Aorta (tissue), 5 donors: ENCODE measurements around the gene MAN1A1. TPM values are rescaled to one million over a fixed set of nuclear protein-coding genes. Genes with fewer than 3 reads are reported as not detected.

ENCODE experiments used
- ATAC-seq: fragments of 200-7000 bp; cut with Tn5 transposase; one replicate; pipeline ENCODE4 v1.9.1; 2022; ENCODE audit warnings: moderate library complexity; ENCODE audit not compliant: low FRiP score
- DNase-seq, 2 donors: peaks; one replicate each; pipeline ENCODE4 v3.0.0-alpha.2; 2020
- H3K27ac ChIP-seq, 2 donors: one replicate each; pipeline ENCODE4 v1.5.1; 2013; ENCODE audit warnings: low read length in 2 of 2, mild to moderate bottlenecking in 2 of 2, moderate library complexity in 2 of 2, control low read depth in 1 of 2, inconsistent platforms in 1 of 2, low read depth in 1 of 2
- H3K27me3 ChIP-seq, 2 donors: one replicate each; pipeline ENCODE4 v1.6.1; 2013; ENCODE audit warnings: control low read depth in 1 of 2, low read length in 1 of 2, mild to moderate bottlenecking in 1 of 2, moderate library complexity in 1 of 2; ENCODE audit not compliant: insufficient read depth in 2 of 2, control insufficient read depth in 1 of 2
- H3K36me3 ChIP-seq, 2 donors: one replicate each; pipeline ENCODE4 v1.6.1; 2013; ENCODE audit warnings: control low read depth in 1 of 2, low read length in 1 of 2, mild to moderate bottlenecking in 1 of 2; ENCODE audit not compliant: insufficient read depth in 2 of 2, control insufficient read depth in 1 of 2
- H3K4me1 ChIP-seq, 2 donors: one replicate each; pipeline ENCODE4 v1.6.1; 2013; ENCODE audit warnings: low read length in 2 of 2, control low read depth in 1 of 2, mild to moderate bottlenecking in 1 of 2, moderate library complexity in 1 of 2; ENCODE audit not compliant: insufficient read depth in 2 of 2, control insufficient read depth in 1 of 2
- H3K4me3 ChIP-seq, 2 donors: one replicate each; pipeline ENCODE4 v1.5.1; 2013; ENCODE audit warnings: low read length in 2 of 2, control low read depth in 1 of 2, mild to moderate bottlenecking in 1 of 2
- H3K9me3 ChIP-seq: one replicate; pipeline ENCODE4 v1.6.1; 2013; ENCODE audit warnings: mild to moderate bottlenecking, low read length; ENCODE audit not compliant: control insufficient read depth
- WGBS, 2 donors: extraction: QIAGEN DNeasy Blood & Tissue Kit; methylation state at CpG; one replicate each; pipeline ENCODE4 v1.1.7; 2013; 5-methylcytosine and 5-hydroxymethylcytosine counted together
- intact Hi-C, 2 donors: fragments of 100-400 bp; cut with DNase I; formaldehyde crosslinking; loops; one replicate each; pipeline versions ENCODE4 v1.14.2 to v1.15.0; 2022
- polyA plus RNA-seq, 2 donors: library from polyadenylated mRNA; stranded (reverse); fragments of 200-250 nt; gene quantifications; one replicate each; pipeline ENCODE4 v1.2.3, GENCODE V29; 2013
- total RNA-seq, 2 donors: library from RNA; stranded (reverse); fragmentation: NEBNext Ultra II Directional; extraction: Animal tissue kit (Norgen Biotek cat#: 25700); gene quantifications; one replicate each; pipeline ENCODE4 v1.2.1, GENCODE V29; 2021
- donor health status: healthy with polysubstance abuse.
- donor health status: Bipolar disorder and iron deficiency.
- donor health status: DM: no; HTN: no; CAD: no.
- donor health status: DM: no; HTN: no; CAD: no.
- donor health status: DM: yes; HTN: yes; CAD: no.

MAN1A1 gene
- total and polyA plus RNA-seq, 4 donors, result 22.2 to 76.0 (median 40.2) TPM

GRCh38 chr6:119350202-119350951 lies 816 bp upstream of the MAN1A1 start:
- peak overlapping the region; percentile 79 to 90 for H3K4me3 ChIP-seq
- intact Hi-C loops, result loop anchor here in 1 of 2 donors (5.0 kb wide), 1 partner anchor 223 kb away; no protein-coding TSS in a partner anchor
- H3K27me3 ChIP-seq, result no peaks in the 10 kb centered on the region
- ATAC-seq (peak; percentile 68), DNase-seq (no peak)
- WGBS, 2 donors, result 3% methylated on average over 21 to 24 of the region's 24 CpGs
- H3K36me3 ChIP-seq, result no peaks in the 10 kb centered on the region
- H3K27ac ChIP-seq, result peak overlapping the region; percentile 76 to 94
- H3K4me1 ChIP-seq, result peaks cover 0 to 3% of the 10 kb centered on the region in 2 donors
- H3K9me3 ChIP-seq, result no peaks in the 10 kb centered on the region

GRCh38 chr6:119348748-119349360 lies 707 bp downstream of the MAN1A1 start:
- Histone ChIP-seq H3K4me3 (peak overlapping the region; percentile 79 to 90), H3K4me1 (peaks cover 0 to 3% of the 10 kb centered on the region in 2 donors), H3K9me3 (no peaks in the 10 kb centered on the region), H3K27ac (no peak overlapping the region), H3K36me3 (no peaks in the 10 kb centered on the region), H3K27me3 (no peaks in the 10 kb centered on the region)
- peak; percentile 54 to 72 for DNase-seq
- peak; percentile 45 for ATAC-seq
- 1% methylated on average over 69 to 75 of the region's 75 CpGs for WGBS, 2 donors
- intact Hi-C loops, result loop anchor here (5.0 kb wide), 2 partner anchors 202 to 222 kb away; no protein-coding TSS in a partner anchor

- intact Hi-C loops, result loop anchor here (5.0 kb wide), 2 partner anchors 201 to 221 kb away; no protein-coding TSS in a partner anchor
- peak; percentile 66 to 84 for DNase-seq
Observed at GRCh38 chr6:119348096-119348747, 1.3 kb downstream of the MAN1A1 start.

GRCh38 chr6:119347466-119348095 lies 2.0 kb downstream of the MAN1A1 start:
- no peaks in the 10 kb centered on the region for H3K4me1 ChIP-seq
- no peaks in the 10 kb centered on the region for H3K27me3 ChIP-seq
- H3K4me3 ChIP-seq, result peak overlapping the region; percentile 79 to 90
- DNase-seq (peak; percentile 77 to 84), ATAC-seq (no peak)
- no peak overlapping the region for H3K27ac ChIP-seq
- 50 to 54% methylated on average over 16 of the region's 16 CpGs for WGBS, 2 donors
- no peaks in the 10 kb centered on the region for H3K9me3 ChIP-seq
- intact Hi-C loops, result loop anchor here (5.0 kb wide), 2 partner anchors 200 to 220 kb away; no protein-coding TSS in a partner anchor
- H3K36me3 ChIP-seq, result no peaks in the 10 kb centered on the region

More at GRCh38 chr6:119348096-119348747, 1.3 kb downstream of the MAN1A1 start:
- no peaks in the 10 kb centered on the region for H3K36me3 ChIP-seq
- peaks cover 0 to 1% of the 10 kb centered on the region in 2 donors for H3K4me1 ChIP-seq
- no peak for ATAC-seq
- no peaks in the 10 kb centered on the region for H3K9me3 ChIP-seq
- H3K27ac ChIP-seq, result no peak overlapping the region
- H3K4me3 ChIP-seq, result peak overlapping the region; percentile 79 to 90
- WGBS, 2 donors, result 13 to 15% methylated on average over 34 to 35 of the region's 35 CpGs
- H3K27me3 ChIP-seq, result no peaks in the 10 kb centered on the region

GRCh38 chr6:119346936-119347335 lies 2.6 kb downstream of the MAN1A1 start:
- H3K27me3 ChIP-seq, result no peaks in the 10 kb centered on the region
- no peaks in the 10 kb centered on the region for H3K36me3 ChIP-seq
- peak overlapping the region; percentile 21 to 37 for H3K4me3 ChIP-seq
- no peaks in the 10 kb centered on the region for H3K4me1 ChIP-seq
- 59 to 71% methylated on average over 1 of the region's 1 CpG for WGBS, 2 donors
- DNase-seq (no peak), ATAC-seq (no peak)
- H3K9me3 ChIP-seq, result no peaks in the 10 kb centered on the region
- intact Hi-C loops, result loop anchor here (5.0 kb wide), 2 partner anchors 200 to 220 kb away; no protein-coding TSS in a partner anchor
- H3K27ac ChIP-seq, result peak overlapping the region in 1 of 2 donors; percentile 44

GRCh38 chr6:119346450-119346849 lies 3.1 kb downstream of the MAN1A1 start:
- Histone ChIP-seq H3K4me1 (no peaks in the 10 kb centered on the region), H3K4me3 (peak overlapping the region in 1 of 2 donors; percentile 21)
- no peak for ATAC-seq

GRCh38 chr6:119345114-119345513 lies 4.4 kb downstream of the MAN1A1 start:
- intact Hi-C loops, result loop anchor here (5.0 kb wide), 2 partner anchors 198 to 218 kb away; no protein-coding TSS in a partner anchor
- 93 to 94% methylated on average over 1 to 2 of the region's 2 CpGs for WGBS, 2 donors
- Histone ChIP-seq H3K27me3 (no peaks in the 10 kb centered on the region), H3K4me3 (no peak overlapping the region), H3K27ac (no peak overlapping the region), H3K9me3 (no peaks in the 10 kb centered on the region), H3K4me1 (peaks cover 0 to 3% of the 10 kb centered on the region in 2 donors), H3K36me3 (no peaks in the 10 kb centered on the region)
- DNase-seq (no peak), ATAC-seq (no peak)

More at GRCh38 chr6:119346450-119346849, 3.1 kb downstream of the MAN1A1 start:
- intact Hi-C loops, result loop anchor here (5.0 kb wide), 2 partner anchors 199 to 219 kb away; no protein-coding TSS in a partner anchor
- DNase-seq, result no peak
- Histone ChIP-seq H3K9me3 (no peaks in the 10 kb centered on the region), H3K27me3 (no peaks in the 10 kb centered on the region), H3K36me3 (no peaks in the 10 kb centered on the region), H3K27ac (no peak overlapping the region)
- 82 to 84% methylated on average over 8 of the region's 8 CpGs for WGBS, 2 donors

GRCh38 chr6:119344306-119344705 lies 5.3 kb downstream of the MAN1A1 start:
- 76 to 81% methylated on average over 1 of the region's 1 CpG for WGBS, 2 donors
- H3K27ac ChIP-seq, result no peak overlapping the region
- no peaks in the 10 kb centered on the region for H3K36me3 ChIP-seq
- intact Hi-C loops, result no loop called here
- H3K9me3 ChIP-seq, result no peaks in the 10 kb centered on the region
- peaks cover 0 to 3% of the 10 kb centered on the region in 2 donors for H3K4me1 ChIP-seq
- no peak overlapping the region for H3K4me3 ChIP-seq
- no peaks in the 10 kb centered on the region for H3K27me3 ChIP-seq
- ATAC-seq, result no peak
- DNase-seq, result no peak
